H1 (cell line): ENCODE measurements around the gene RNF130. TPM values are rescaled to one million over a fixed set of nuclear protein-coding genes. Genes with fewer than 3 reads are reported as not detected.

Experiments used
- CTCF ChIA-PET: fragments of 300-600 bp; sonication (Branson Sonifier 250); formaldehyde crosslinking; loops from one replicate; lab custom pipeline; 2021; ENCODE audit not compliant: partially characterized antibody; lab: Charles Lee
- POLR2A ChIA-PET: fragments of 300-600 bp; sonication (Branson Sonifier 250); formaldehyde crosslinking; loops from one replicate; lab custom pipeline; 2021; ENCODE audit warnings: inconsistent platforms; ENCODE audit not compliant: partially characterized antibody; lab: Charles Lee
- DNase-seq, 2 experiments: peaks; one replicate each; pipeline versions ENCODE4 v3.0.0 to v3.0.0-alpha.2; 2010 to 2022; ENCODE audit warnings: low spot score in 2 of 2, low read depth in 1 of 2, mixed read lengths in 1 of 2
- FAIRE-seq: peaks from 2 replicates; lab custom pipeline; 2011; peaks lifted over from hg19 to GRCh38; lab: Jason Lieb, UNC
- H2AFZ ChIP-seq: 2 replicates; pipeline ENCODE4 v1.8.1; 2012; ENCODE audit warnings: low read length, inconsistent platforms
- H2AK5ac ChIP-seq: 2 replicates; pipeline ENCODE4 v1.6.1; 2013; ENCODE audit warnings: low read depth, low read length
- H2BK120ac ChIP-seq: replicated peaks from 2 replicates; pipeline ENCODE3; 2013; ENCODE audit warnings: low read depth, low read length, inconsistent platforms
- H2BK12ac ChIP-seq: 2 replicates; pipeline ENCODE4 v1.6.1; 2013; ENCODE audit warnings: low read depth, low read length
- H2BK15ac ChIP-seq: 2 replicates; pipeline ENCODE4 v1.6.1; 2013; ENCODE audit warnings: low read length
- H2BK20ac ChIP-seq: 2 replicates; pipeline ENCODE4 v1.6.1; 2013; ENCODE audit warnings: low read length
- H2BK5ac ChIP-seq: 2 replicates; pipeline ENCODE4 v1.6.1; 2013; ENCODE audit warnings: low read depth, low read length
- H3K14ac ChIP-seq: 2 replicates; pipeline ENCODE4 v1.6.1; 2013; ENCODE audit warnings: inconsistent platforms; ENCODE audit not compliant: insufficient read length
- H3K18ac ChIP-seq: 2 replicates; pipeline ENCODE4 v1.6.1; 2013; ENCODE audit warnings: low read length; ENCODE audit errors: extremely low read depth
- H3K23ac ChIP-seq: 2 replicates; pipeline ENCODE4 v1.6.1; 2013; ENCODE audit warnings: inconsistent platforms; ENCODE audit not compliant: insufficient read length
- H3K23me2 ChIP-seq: 2 replicates; pipeline ENCODE4 v1.6.1; 2013; ENCODE audit warnings: low read depth, low read length
- H3K27ac ChIP-seq: 2 replicates; pipeline ENCODE4 v1.6.1; 2011; ENCODE audit warnings: low read depth, low read length, inconsistent platforms
- H3K27me3 ChIP-seq, 4 experiments: replicated peaks in 1 of 4; 1 replicate in 1 of 4; 2 replicates in 3 of 4; pipeline versions ENCODE4 v1.6.1 to v1.8.1; 2011 to 2013; ENCODE audit warnings: low read length in 3 of 4, mild to moderate bottlenecking in 3 of 4, inconsistent platforms in 2 of 4, mixed read lengths in 2 of 4, moderate library complexity in 1 of 4; ENCODE audit not compliant: control insufficient read depth in 3 of 4, insufficient read depth in 3 of 4; ENCODE audit errors: extremely low read depth in 1 of 4
- H3K36me3 ChIP-seq, 4 experiments: 2 replicates each; pipeline versions ENCODE4 v1.6.1 to v1.8.1; 2011 to 2013; ENCODE audit warnings: mild to moderate bottlenecking in 4 of 4, low read length in 3 of 4, moderate library complexity in 2 of 4, control low read depth in 1 of 4, inconsistent platforms in 1 of 4; ENCODE audit not compliant: insufficient read depth in 4 of 4, control insufficient read depth in 2 of 4
- H3K4ac ChIP-seq: replicated peaks from 2 replicates; pipeline ENCODE3; 2013; ENCODE audit warnings: low read length, low read depth, mixed read lengths, inconsistent platforms; ENCODE audit not compliant: insufficient read length
- H3K4me1 ChIP-seq, 4 experiments: replicated peaks in 1 of 4; 1 replicate in 1 of 4; 2 replicates in 3 of 4; pipeline versions ENCODE4 v1.6.1 to v1.8.1; 2011 to 2013; ENCODE audit warnings: low read length in 3 of 4, inconsistent platforms in 2 of 4, mixed read lengths in 1 of 4; ENCODE audit not compliant: insufficient read depth in 4 of 4, control insufficient read depth in 3 of 4
- H3K4me2 ChIP-seq, 2 experiments: 2 replicates each; pipeline versions ENCODE4 v1.6.1 to v1.8.1; 2011 to 2013; ENCODE audit warnings: low read depth in 2 of 2, low read length in 2 of 2, control low read depth in 1 of 2, inconsistent platforms in 1 of 2, mild to moderate bottlenecking in 1 of 2; ENCODE audit not compliant: insufficient read depth in 1 of 2
- H3K4me3 ChIP-seq, 4 experiments: fragments of 200-600, 300-600 bp in 1 of 4; sonication (generic), shearing (Covaris generic), sonication (Bioruptor Twin) in 1 of 4; 2 replicates each; pipeline versions ENCODE4 v1.5.1 to v1.8.1; 2011 to 2016; ENCODE audit warnings: low read length in 4 of 4, low read depth in 3 of 4, control low read depth in 2 of 4, inconsistent platforms in 2 of 4, mild to moderate bottlenecking in 2 of 4, mixed read lengths in 1 of 4, moderate library complexity in 1 of 4; ENCODE audit not compliant: insufficient read depth in 2 of 4; ENCODE audit errors: extremely low read depth in 1 of 4
- H3K56ac ChIP-seq: replicated peaks from 2 replicates; pipeline ENCODE3; 2013; ENCODE audit warnings: low read depth, mild to moderate bottlenecking, mixed read lengths, low read length, inconsistent platforms; ENCODE audit not compliant: insufficient read length
- H3K79me1 ChIP-seq: 2 replicates; pipeline ENCODE4 v1.6.1; 2013; ENCODE audit warnings: low read depth, low read length, control low read depth
- H3K79me2 ChIP-seq, 2 experiments: 2 replicates each; pipeline versions ENCODE4 v1.6.1 to v1.8.1; 2012 to 2013; ENCODE audit warnings: low read length in 2 of 2, mild to moderate bottlenecking in 2 of 2, inconsistent platforms in 1 of 2; ENCODE audit not compliant: insufficient read depth in 2 of 2, control insufficient read depth in 1 of 2
- H3K9ac ChIP-seq, 4 experiments: replicated peaks in 1 of 4; 1 replicate in 1 of 4; 2 replicates in 3 of 4; pipeline versions ENCODE4 v1.6.1 to v1.8.1; 2011 to 2013; ENCODE audit warnings: low read depth in 3 of 4, low read length in 3 of 4, control low read depth in 2 of 4, mild to moderate bottlenecking in 2 of 4, moderate library complexity in 2 of 4, inconsistent platforms in 1 of 4; ENCODE audit errors: extremely low read depth in 1 of 4
- H3K9me3 ChIP-seq, 2 experiments: 2 replicates each; pipeline versions ENCODE4 v1.6.1 to v1.8.1; 2012 to 2013; ENCODE audit warnings: mild to moderate bottlenecking in 2 of 2, moderate library complexity in 2 of 2, control low read depth in 1 of 2, inconsistent platforms in 1 of 2, low read depth in 1 of 2, low read length in 1 of 2, mixed read lengths in 1 of 2; ENCODE audit not compliant: insufficient read depth in 2 of 2
- H4K20me1 ChIP-seq, 2 experiments: replicated peaks in 1 of 2; 2 replicates each; pipeline versions ENCODE3 to v1.8.1; 2011 to 2013; ENCODE audit warnings: inconsistent platforms in 2 of 2, low read length in 2 of 2, mild to moderate bottlenecking in 1 of 2; ENCODE audit not compliant: insufficient read depth in 2 of 2, control insufficient read depth in 1 of 2
- H4K5ac ChIP-seq: 2 replicates; pipeline ENCODE4 v1.6.1; 2013; ENCODE audit warnings: low read length, low read depth, mixed read lengths, inconsistent platforms; ENCODE audit not compliant: insufficient read length
- H4K8ac ChIP-seq: 2 replicates; pipeline ENCODE4 v1.8.0; 2013; ENCODE audit warnings: mild to moderate bottlenecking, moderate library complexity, low read length, inconsistent platforms; ENCODE audit not compliant: insufficient read depth; ENCODE audit errors: extremely low read depth
- H4K91ac ChIP-seq: replicated peaks from 2 replicates; pipeline ENCODE3; 2013; ENCODE audit warnings: low read length, mixed read lengths, inconsistent platforms; ENCODE audit not compliant: insufficient read length
- ASH2L ChIP-seq: fragments of 200-600, 300-600 bp; sonication (generic); IDR thresholded peaks from one replicate; pipeline ENCODE4 v1.7.1; 2017; ENCODE audit warnings: low read length
- CBX5 ChIP-seq: fragments of 300-800, 300-1000 bp; sonication (generic); IDR thresholded peaks from 2 replicates; pipeline ENCODE4 v1.7.1; 2016; ENCODE audit warnings: antibody characterized with exemption, low read length, low read depth
- CREB1 ChIP-seq: IDR thresholded peaks from 2 replicates; pipeline ENCODE4 v1.6.1; 2012; ENCODE audit warnings: inconsistent platforms
- FOSL1 ChIP-seq: IDR thresholded peaks from 2 replicates; pipeline ENCODE4 v1.6.1; 2011; ENCODE audit warnings: mild to moderate bottlenecking, low read depth, low read length, moderate library complexity; ENCODE audit not compliant: insufficient read depth
- GTF2F1 ChIP-seq: IDR thresholded peaks from 2 replicates; pipeline ENCODE4 v1.6.1; 2012; ENCODE audit warnings: low read depth, low read length, improper control_type of control experiment, borderline replicate concordance
- KDM1A ChIP-seq: fragments of 200-600, 300-600 bp; sonication (generic); IDR thresholded peaks from 2 replicates; pipeline ENCODE4 v1.7.1; 2016; ENCODE audit warnings: mild to moderate bottlenecking, low read length, borderline replicate concordance
- RNF2 ChIP-seq: fragments of 200-900, 300-1000 bp; sonication (generic); IDR thresholded peaks from 2 replicates; pipeline ENCODE4 v1.7.1; 2016; ENCODE audit warnings: borderline replicate concordance, low read depth, mild to moderate bottlenecking, antibody characterized with exemption, low read length; ENCODE audit not compliant: poor library complexity, severe bottlenecking; ENCODE audit errors: missing control alignments
- TAF7 ChIP-seq: optimal IDR thresholded peaks from 2 replicates; pipeline ENCODE3; 2011; ENCODE audit warnings: low read depth, mild to moderate bottlenecking, inconsistent platforms, low read length, moderate library complexity, borderline replicate concordance
- WGBS, 2 experiments: shearing (Covaris generic) in 1 of 2; methylation state at CpG; one replicate each; pipeline versions ENCODE4 v1.1.6 to v1.1.7; 2013 to 2015; ENCODE audit warnings: low lambda C conversion rate in 2 of 2, mixed read lengths in 2 of 2, inconsistent platforms in 1 of 2, low coverage in 1 of 2, missing lambda C conversion rate in 1 of 2; ENCODE audit not compliant: insufficient replicate concordance in 2 of 2, insufficient coverage in 1 of 2, insufficient read length in 1 of 2; ENCODE audit errors: extremely low coverage in 1 of 2, missing lambda C conversion rate in 1 of 2; 5-methylcytosine and 5-hydroxymethylcytosine counted together
- polyA plus RNA-seq, 7 experiments: library from polyadenylated mRNA; depleted of rRNA in 3 of 7; stranded (reverse) in 5 of 7; unstranded in 2 of 7; fragments of >200 nt in 5 of 7; fragments of 200-250 nt in 2 of 7; gene quantifications; 1 replicate in 5 of 7; 2 replicates in 1 of 7; 4 replicates in 1 of 7; pipeline versions ENCODE4 v1.2.1 to v1.2.3, GENCODE V29; 2011 to 2013; ENCODE audit warnings: missing spikeins in 2 of 7, mixed read lengths in 2 of 7
- total RNA-seq: library from RNA; stranded (reverse); fragmentation: NEBNext Ultra II Directional; extraction: Animal tissue kit (Norgen Biotek cat#: 25700); gene quantifications from 2 replicates; pipeline ENCODE4 v1.2.1, GENCODE V29; 2021
- TF ChIP-seq, protein P1 (sequence below): IDR thresholded peaks from 2 replicates; pipeline ENCODE4 v1.6.1; 2011; ENCODE audit warnings: low read length, improper control_type of control experiment

The RNF130 gene
- total and polyA plus RNA-seq, 2 of the 8 experiments (the other 6 are each of a cell fraction or from before 2014, with no cell fraction given) = 65.1 to 70.0 TPM

DNA sequence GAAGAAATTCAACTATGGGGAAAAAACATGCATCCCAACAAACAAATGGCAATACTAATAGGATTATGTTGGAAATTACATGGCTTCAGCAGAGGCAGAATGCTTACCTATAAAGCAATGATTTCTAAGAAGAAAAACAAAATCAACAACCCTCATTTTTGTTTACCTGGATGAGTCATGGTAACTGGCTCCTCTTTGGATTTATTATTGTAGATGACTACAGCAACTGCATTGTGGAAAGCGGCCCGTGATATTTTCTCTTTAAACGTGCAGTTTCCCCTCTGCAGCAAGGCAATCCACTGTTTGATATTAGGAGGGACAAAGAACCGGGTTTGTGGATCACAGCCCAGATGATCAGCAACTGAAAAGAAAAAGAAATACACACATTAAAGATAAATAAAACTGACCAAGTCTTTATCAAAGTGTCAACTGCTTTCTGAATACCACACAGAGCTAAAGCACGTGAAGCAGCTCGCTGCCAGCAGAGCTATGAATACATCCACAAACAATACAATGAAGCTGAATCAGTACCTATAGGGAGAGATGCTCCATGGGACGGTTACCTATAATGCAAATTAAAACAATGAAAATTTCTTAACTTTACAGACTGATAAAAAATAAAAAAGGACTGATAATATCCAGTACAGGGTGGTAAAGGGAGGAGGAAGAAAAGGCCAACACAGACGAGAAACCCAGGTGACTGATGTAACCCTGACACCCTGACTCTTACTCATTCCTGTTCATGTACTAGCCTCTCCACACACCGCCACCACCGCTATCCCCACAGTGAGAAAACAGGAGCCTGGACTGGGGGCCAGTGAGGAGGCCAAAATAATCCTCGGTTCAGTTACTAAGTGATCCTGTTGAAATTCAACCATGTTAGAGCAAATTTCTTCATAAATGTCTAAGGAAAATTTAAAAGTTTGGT lies 31.0 kb downstream of the RNF130 start:
- H3K23ac ChIP-seq = no peak overlapping the region
- H2BK15ac ChIP-seq = no peak overlapping the region
- CTCF ChIA-PET = interaction anchor here (1.0 kb wide), 1 partner anchor 132 kb away, joined by 4 read pairs; no protein-coding TSS in a partner anchor
- no peak overlapping the region for H3K9ac ChIP-seq
- H4K20me1 ChIP-seq = peaks cover 1 to 2% of the 10 kb centered on the region in 2 experiments
- WGBS, 2 experiments = 68% methylated on average over 11 of the region's 11 CpGs; no CpG with 5 or more reads in 1 of the 2 experiments
- no peak overlapping the region for H4K91ac ChIP-seq
- no peak overlapping the region for H3K4me2 ChIP-seq
- H3K14ac ChIP-seq = no peak overlapping the region
- H3K23me2 ChIP-seq = no peaks in the 10 kb centered on the region
- no peaks in the 10 kb centered on the region for H3K27me3 ChIP-seq
- H3K4me3 ChIP-seq = no peak overlapping the region
- POLR2A ChIA-PET = interaction anchor here (1.2 kb wide), 2 partner anchors 13 to 26 kb away, joined by 3 read pairs; no protein-coding TSS in a partner anchor
- no peak overlapping the region for H3K4ac ChIP-seq
- no peak for DNase-seq
- no peak overlapping the region for H4K5ac ChIP-seq
- peaks cover 0 to under 1% of the 10 kb centered on the region in 2 experiments; a peak in 1 of 4 replicates for H3K9me3 ChIP-seq
- H3K4me1 ChIP-seq = peaks cover 0 to 5% (median 3%) of the 10 kb centered on the region in 4 experiments; a peak in 5 of 7 replicates
- H3K79me1 ChIP-seq = peaks cover 2% of the 10 kb centered on the region; the same call in 1 of the 2 replicates
- H2BK120ac ChIP-seq = no peak overlapping the region
- no peak overlapping the region for H2BK5ac ChIP-seq
- H3K18ac ChIP-seq = no peak overlapping the region
- no peak overlapping the region for H2AFZ ChIP-seq
- no peak overlapping the region; the same call in 1 of the 2 replicates for H4K8ac ChIP-seq
- H3K56ac ChIP-seq = no peak overlapping the region
- H2AK5ac ChIP-seq = no peak overlapping the region
- peaks cover 6 to 22% (median 6%) of the 10 kb centered on the region in 4 experiments for H3K36me3 ChIP-seq
- H2BK12ac ChIP-seq = no peak overlapping the region
- H3K79me2 ChIP-seq = peaks cover 0 to 50% of the 10 kb centered on the region in 2 experiments; a peak in 3 of 4 replicates
- no peak overlapping the region for H3K27ac ChIP-seq
- no peak overlapping the region for H2BK20ac ChIP-seq
- FAIRE-seq = no peak
- TF ChIP-seq FOSL1 (no peak), RNF2 (no peak), CBX5 (no peak), TAF7 (no peak), ASH2L (no peak), KDM1A (no peak), GTF2F1 (no peak), CREB1 (no peak)
- TF ChIP-seq, protein P1, sequence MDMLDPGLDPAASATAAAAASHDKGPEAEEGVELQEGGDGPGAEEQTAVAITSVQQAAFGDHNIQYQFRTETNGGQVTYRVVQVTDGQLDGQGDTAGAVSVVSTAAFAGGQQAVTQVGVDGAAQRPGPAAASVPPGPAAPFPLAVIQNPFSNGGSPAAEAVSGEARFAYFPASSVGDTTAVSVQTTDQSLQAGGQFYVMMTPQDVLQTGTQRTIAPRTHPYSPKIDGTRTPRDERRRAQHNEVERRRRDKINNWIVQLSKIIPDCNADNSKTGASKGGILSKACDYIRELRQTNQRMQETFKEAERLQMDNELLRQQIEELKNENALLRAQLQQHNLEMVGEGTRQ = no peak
